Measurements from ENCODE around the gene LRRC8E.
"Not testable (repeated sequence)": the region's sequence is repeated elsewhere in the genome, so short reads cannot be mapped to it uniquely, and the experiment has no call there.

LRRC8E gene

DNA sequence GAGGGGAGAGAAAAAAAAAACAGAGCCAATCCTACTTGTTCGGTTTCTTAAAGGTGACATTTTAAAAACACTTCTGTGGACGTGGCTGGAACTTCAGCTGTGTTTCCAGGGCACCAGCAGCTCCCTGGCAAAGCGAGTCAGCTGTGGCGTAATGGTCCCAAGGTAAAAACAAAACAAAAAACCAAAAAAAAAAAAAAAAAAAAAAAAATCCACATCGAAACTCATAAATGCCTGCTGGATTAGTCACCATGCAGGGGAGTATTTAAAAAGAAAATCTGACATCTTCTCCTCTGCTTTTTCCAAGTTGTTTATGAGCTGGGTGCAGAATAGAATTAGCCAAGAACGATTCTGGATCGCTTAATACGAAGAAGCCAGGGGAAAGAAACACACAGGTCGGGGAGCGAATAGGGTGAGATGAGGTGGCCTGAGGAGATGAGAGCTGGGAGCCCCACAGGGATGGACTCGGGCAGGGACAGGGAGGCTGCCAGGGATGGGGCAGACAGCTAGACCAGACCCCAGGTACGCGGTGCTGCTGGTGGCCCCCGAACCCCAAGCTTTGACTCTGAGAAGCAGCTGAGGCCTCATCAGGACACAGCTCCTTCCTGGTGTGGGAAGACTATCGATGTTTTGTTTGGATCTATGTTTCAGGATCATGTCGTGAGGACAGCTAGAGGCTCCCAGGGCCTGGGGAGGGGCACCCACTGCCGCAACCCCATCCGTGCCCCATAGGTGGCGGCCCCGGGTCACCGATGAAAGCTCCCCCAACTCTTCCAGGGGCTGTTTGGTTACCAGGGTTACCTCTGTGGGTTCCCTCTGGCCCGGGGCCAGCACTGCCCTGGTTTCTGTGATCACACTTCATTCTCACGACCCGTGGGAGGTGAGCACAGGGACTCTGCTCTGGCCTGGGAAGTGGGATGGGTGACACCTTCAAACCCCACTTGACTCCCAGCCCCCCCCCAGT, 40.7 kb downstream of the LRRC8E start:
- H3K4me3 ChIP-seq (ENCODE audit: low read depth, low read length) = no peak overlapping the region

DNA sequence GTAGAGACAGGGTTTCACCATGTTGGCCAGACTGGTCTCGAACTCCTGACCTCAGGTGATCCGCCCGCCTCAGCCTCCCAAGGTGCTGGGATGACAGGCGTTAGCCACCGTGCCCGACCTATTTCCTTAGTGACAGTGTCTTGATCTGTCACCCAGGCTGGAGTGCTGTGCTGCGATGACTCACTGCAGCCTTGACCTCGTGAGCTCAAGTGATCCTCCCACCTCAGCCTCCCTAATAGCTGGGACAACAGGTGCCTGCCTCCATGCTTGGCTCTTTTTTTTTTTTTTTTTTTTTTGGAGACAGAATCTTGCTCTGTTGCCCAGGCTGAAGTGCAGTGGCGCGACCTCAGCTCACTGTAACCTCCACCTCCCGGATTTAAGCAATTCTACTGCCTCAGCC, 41.7 kb downstream of the LRRC8E start:
- H3K4me3 ChIP-seq (ENCODE audit: low read depth, low read length) = not testable (repeated sequence)

DNA sequence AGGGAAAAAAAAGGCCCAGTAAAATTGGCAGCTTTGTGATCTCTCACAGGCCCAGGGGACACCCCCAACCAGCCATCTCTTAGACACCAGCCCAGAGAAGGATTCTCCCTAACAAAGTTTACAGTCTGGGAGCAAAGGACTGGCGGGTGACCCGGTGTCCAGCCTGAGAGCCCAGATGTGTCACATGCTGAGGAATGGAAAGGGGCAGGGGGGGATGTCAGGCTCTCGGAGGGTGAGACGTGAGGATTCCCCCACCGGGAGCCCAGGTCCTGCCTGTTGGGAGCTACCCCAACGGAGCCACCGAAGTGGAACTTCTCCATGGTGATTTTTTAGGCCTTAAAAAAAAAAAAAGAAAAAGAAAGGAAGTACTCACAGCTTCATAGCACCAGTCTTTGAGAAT, 42.5 kb downstream of the LRRC8E start:
- no peak overlapping the region for H3K4me3 ChIP-seq (ENCODE audit: low read depth, low read length)

DNA sequence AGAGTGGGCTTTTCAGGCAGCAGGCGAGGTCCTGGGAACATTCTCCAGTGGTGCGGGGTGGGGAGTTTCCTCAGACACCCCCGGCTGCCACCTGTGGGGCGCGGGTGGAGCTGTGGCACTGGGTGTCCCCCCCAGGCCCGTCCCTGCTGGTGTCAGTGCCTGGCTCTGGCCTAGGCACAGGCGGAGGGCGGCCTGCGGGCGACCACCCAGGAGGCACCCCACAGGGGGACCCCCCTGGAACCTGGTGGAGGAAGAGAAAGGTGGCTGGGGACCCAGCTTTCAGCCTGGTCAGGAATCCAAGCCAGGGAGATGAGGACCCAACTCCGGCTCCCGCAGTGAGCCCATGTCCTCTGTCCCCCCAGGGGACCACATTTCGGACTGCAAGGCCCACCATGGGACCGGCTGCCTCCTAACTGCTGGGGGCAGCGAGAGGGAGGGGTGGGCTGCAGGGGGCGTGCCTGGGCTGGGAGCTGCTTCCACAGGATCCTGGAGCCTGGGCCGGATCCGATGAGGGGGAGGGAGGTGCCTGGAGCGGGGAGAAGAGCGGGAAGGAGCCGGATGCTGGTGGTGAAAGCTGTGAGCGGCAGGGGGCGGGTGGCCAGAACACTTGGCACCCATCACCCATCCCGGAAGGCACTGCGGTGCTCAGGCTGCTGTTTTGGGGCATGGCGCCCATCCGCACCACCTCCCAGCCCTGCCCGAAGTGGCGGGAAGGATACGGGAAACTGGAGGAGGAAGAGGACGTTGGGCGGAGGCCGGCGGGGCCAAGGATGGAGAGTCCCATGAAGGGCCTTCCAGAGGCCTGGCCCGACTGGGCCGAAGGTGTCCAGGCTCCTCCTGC, 43.1 kb downstream of the LRRC8E start:
- no peak overlapping the region for H3K4me3 ChIP-seq (ENCODE audit: low read depth, low read length)

DNA sequence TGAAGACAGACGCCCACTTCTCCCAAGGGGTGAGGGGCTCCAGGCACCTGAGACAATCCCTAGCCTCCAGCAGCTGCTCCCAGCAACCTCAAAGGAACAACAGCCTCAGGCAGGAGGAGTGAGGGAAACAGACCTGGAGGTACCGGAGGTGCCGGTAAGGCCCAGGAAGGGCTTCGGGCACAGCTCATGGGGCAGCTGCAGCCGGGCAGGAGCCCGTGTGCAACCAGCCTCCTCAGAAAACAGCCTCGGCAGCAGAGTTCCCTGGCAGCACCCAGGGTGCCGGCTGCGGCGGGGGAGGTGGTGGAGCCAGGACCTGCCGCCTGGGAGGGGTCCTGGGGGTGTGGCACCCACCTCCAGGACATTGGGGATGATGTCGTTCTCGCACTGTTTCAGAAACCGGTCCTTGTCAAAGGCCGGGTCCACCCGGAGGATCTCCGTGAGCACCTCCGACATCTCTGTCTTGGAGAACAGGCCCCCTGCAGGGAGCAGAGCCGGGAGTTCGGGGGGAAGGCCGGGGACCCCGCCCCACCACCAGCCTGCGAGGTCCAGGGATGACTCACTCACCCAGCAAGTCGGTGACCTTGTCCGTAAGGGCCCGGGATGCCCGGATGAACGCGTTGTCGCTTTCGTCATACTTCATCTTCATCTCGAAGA, 44.1 kb downstream of the LRRC8E start:
- H3K4me3 ChIP-seq (ENCODE audit: low read depth, low read length) = no peak overlapping the region

DNA sequence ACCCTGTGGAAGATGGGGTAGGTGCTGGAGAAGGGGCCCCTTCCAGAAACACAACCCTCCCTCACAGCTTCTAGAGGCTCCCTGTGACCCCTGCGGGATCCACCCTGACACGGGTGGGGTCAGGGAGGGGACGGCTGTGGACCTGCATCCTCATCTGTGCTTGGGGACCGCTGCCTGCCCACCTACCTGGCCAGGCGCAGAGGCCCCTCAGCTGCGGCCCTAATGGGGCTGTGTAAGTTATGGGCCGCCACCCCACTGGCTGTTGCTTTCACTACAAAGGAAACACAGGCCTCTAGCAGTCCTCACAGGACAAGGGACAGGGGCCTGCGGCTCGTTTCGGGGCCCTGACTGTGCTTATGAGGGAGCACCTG, 44.6 kb downstream of the LRRC8E start:
- H3K4me3 ChIP-seq (ENCODE audit: low read depth, low read length) = no peak overlapping the region

DNA sequence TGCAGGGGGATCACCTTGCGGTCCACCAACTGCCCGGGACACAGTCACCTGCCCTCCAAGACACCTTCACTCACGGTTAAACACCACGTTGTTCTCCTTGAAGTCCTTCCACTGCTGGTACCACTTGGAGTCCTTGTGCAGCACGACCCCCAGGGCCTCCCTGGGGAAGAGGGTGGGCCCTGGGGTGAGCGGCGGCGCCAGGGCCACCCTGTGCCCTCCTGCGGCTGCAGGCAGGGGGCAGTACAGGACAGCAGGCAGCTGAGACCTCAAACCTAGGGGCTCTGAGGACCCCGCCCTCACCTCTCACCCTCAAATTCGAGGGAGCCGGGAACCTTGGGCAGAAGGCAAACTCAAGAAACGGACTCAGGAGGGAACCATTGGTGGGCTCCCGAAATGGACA, 45.1 kb downstream of the LRRC8E start:
- no peak overlapping the region for H3K4me3 ChIP-seq (ENCODE audit: low read depth, low read length)

DNA sequence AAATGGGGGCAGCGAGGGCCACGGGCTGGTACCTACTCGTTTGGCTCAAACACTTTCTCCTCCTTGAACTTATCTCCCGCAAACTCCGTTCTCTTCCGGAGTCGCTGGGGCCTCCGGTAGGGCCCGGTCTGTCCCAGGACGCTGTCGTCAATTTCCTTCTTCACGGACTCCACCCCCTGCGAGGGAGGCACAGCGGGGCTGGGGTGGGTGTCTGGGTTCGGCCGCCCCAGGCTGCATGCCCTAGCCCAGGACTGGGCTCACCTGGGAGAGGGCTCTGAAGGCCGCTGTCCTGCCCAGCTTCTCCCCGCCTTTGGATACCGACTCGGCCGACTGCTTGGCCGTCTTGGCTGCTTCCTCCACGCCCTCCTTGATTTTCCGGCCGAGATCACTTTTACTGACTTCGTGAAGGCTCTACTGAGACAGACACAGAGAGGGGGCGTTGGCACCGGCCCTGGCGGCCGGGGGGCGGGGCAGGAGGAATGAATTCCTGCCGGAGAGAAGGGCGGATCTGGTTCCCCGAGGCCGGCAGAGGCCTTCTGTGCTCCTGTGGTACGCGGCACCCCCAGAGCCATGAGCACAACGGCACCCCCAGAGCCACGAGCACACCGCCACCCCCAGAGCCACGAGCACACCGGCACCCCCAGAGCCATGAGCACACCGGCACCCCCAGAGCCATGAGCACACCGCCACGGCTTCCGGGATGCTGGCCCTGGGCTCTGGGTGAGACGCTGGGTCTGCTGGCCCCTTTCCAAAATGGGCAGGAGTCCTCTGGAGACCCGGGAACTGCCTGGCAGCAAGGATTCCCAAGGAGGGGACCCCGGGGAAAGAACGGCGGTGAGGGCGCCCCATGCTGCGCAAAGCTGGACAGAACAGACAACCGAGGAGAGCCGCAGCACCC, 45.8 kb downstream of the LRRC8E start:
- H3K4me3 ChIP-seq (ENCODE audit: low read depth, low read length) = no peak overlapping the region

DNA sequence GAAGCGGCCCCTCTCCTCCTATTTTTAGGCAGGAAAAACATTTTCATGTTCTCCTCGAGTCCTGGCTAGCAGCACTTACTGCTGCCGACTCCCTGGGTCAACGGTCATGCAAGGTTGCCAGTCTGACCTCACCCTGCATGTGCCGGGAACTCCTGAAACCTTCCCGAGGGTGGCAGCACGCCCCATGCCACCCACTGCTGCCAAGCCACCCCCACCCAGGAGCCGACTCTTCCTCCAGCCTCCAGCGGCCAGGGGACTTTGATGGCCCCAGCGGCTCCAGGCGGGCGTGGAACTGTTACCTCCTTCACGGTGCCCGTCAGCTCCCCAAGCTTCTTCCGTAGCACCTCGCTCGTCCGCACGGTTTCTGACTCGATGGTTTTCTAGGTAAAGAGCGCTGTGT, 46.5 kb downstream of the LRRC8E start:
- no peak overlapping the region for H3K4me3 ChIP-seq (ENCODE audit: low read depth, low read length)

DNA sequence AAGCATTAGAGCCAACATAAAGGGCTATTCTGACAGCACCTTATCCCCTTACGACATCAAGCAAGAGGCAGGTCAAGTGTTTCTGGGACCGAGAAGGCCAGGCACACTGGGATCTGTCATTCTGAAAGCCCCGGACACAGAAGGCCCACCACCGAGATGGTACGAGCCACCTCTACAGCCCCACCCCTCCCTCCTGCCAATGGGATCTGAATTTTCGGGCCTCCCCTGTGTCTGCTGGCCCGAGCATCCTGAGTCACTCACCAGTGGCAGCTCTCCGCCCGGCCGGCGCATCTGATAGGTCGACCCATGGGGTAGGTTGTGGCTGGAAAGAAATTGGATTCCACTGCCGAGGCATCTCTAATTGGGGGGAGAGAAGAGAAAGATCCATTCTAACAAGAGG, 52.5 kb downstream of the LRRC8E start:
- H3K4me3 ChIP-seq (ENCODE audit: low read depth, low read length) = no peak overlapping the region

DNA sequence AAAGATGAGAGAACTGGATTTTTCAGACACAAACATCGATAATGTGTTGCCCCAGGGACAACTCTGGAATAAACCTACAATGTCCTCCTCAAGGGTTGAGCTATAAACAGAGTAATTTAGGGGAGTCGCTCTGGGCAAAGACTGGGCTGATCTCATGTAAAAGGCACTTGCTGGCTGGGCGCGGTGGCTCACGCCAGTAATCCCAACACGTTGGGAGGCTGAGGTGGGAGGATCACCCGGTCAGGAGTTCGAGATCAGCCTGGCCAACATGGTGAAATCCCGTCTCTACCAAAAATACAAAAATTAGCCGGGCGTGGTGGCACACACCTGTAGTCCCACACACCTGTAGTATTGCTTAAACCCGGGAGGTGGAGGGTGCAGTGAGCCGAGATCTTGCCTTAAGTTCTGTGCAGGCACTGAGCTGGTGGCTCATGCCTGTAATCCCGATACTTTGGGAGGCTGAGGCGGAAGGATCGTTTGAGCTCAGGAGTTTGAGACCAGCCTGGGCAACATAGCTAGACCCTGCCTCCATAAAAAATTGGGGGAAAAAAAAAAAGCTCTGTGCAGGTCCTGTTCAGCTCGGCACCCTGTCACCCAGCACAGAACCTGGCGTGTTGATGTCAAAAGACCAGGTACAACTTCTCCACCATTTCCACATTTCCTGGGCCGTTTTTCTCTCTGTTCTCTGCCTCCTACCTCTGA, 53.7 kb downstream of the LRRC8E start:
- no peak overlapping the region for H3K4me3 ChIP-seq (ENCODE audit: low read depth, low read length)

DNA sequence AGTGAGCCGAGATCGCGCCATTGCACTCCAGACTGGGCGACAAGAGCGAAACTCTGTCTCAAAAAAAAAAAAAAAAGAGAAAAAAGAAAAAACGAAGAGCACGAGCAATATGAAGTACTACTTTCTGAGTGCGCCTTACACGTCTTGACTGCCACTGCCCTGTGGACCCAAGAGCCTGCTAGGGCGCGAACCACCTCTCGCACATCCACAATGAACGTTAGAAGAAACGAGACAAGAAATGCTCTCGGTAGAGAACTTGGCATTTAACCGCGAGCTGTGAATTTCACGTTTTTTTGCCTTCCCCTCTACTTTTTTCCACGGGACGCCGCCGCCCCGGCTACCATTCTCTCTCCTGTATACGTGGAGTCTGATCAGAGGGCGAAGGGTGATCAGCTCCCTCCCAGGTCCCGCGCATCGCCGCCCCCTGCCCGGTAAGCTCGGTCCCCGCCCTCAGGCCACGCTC, 54.7 kb downstream of the LRRC8E start:
- H3K4me3 ChIP-seq (ENCODE audit: low read depth, low read length) = peak overlapping the region; percentile 96

DNA sequence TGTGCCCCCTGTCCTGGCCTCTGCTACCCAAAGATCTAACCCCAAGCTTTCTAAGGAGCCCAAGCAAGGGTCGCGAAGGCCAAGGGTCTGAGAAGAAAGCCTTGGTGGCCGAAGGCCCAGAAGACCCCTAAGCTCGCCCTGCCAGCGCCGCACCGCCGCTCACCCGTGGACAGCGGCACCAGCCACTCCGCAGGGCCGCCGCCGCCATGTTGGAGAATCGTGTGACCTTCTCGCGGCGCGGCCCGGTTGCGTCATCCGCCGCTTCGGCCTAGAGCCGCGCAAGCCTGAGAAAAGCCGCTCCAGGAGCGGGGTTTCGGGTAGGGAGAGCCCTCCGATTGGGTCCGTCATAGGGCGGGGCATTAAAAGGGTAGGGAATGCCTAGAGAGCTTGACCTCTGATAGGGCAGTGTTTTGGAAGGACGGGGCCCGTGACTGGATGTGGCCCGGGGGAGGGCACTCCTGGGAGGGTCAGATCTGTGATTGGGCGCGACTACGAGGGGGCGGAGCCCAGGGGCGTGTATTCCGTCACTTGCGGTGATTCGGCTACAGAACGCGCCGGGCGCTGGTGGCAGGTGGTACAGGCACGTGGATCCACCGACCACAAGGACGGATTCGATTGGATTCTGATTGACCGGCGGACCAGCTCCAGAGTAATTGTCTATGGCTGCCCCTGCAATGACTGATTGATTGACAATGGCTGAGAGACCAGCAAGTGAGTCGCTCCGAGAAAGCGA, 55.3 kb downstream of the LRRC8E start, which contains the start of gene TIMM44:
TSS of gene TIMM44 (minus strand) at position 223 of the 733 bp plus-strand sequence. CDS start at position 208, 15 bp downstream.
- peak within 1 kb of the TSS; percentile 96 for H3K4me3 ChIP-seq (ENCODE audit: low read depth, low read length)

DNA sequence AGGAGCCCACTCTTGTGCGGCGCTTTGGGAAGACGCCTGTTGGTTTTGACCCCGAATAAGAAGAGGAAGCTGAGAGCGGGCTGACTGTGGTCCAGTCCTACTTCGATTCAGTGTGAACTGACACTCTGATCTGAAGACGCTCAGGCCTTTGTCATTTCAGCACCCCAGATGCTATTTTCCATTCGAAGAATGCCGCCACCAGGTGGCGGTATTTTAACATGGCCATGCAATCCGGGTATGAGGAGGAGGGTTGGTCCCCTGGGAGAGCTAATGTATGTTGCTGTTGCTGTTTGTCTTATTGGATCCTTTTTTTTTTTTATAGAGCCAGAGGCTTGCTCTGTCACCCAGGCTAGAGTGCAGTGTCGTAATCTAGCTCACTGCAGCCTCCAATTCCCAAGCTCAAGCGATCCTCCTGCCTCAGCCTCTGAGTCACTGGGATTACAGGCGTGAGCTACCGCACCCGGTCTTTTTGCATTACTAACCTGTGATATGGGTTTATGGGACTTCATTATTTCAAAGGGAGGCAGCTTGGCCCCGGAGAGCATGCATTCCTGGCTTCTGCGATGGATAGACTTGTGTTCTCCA, 56.0 kb downstream of the LRRC8E start:
- peak overlapping the region; percentile 47 for H3K4me3 ChIP-seq (ENCODE audit: low read depth, low read length)

DNA sequence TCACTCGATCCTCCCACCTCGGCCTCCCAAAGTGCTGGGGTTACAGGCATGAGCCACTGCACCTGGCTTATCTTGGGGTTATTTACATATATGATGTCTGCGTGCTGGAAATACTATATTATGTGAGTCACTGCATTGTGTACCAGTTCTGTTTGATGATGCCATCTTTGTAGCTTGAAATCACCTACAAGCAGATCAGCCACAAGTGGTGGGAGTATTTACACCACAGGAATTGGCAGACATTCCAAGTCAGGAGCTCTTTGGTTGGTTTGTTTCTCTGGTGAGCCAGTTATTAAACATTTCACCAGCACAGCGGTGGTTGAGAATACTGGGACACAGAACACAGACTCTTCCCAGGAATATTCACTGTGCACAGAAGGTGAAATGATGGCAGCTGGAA, 59.6 kb downstream of the LRRC8E start:
- H3K4me3 ChIP-seq (ENCODE audit: low read depth, low read length) = no peak overlapping the region

All from iPS-11a (cell line).